K562 (cell line): Measurements from ENCODE around the gene TAS1R3. TPM values are rescaled to one million over a fixed set of nuclear protein-coding genes. Genes with fewer than 3 reads are reported as not detected.

ENCODE experiments used
- HDAC6 ChIP-seq: IDR thresholded peaks from 2 replicates; pipeline ENCODE4 v1.6.1; 2012; ENCODE audit warnings: low read depth, mild to moderate bottlenecking, control low read depth, inconsistent platforms, low read length, moderate library complexity
- MAX ChIP-seq: sonication (generic); formaldehyde crosslinking; IDR thresholded peaks from 2 replicates; pipeline ENCODE4 v1.9.0; 2022; ENCODE audit warnings: mild to moderate bottlenecking, missing genetic modification reagents
- POLR2G ChIP-seq: fragments of 200-400 bp; formaldehyde crosslinking; IDR thresholded peaks from 2 replicates; pipeline ENCODE4 v1.6.1; 2017; ENCODE audit warnings: low read depth, mild to moderate bottlenecking, antibody characterized with exemption, low read length, moderate library complexity
- PRMT5 ChIP-seq: sonication (generic); formaldehyde crosslinking; IDR thresholded peaks from 2 replicates; pipeline ENCODE4 v1.5.0; 2020; ENCODE audit warnings: missing genetic modification reagents
- RBFOX2 ChIP-seq: fragments of 200-400 bp; formaldehyde crosslinking; IDR thresholded peaks from 2 replicates; pipeline ENCODE4 v1.6.1; 2017; ENCODE audit warnings: low read depth, mild to moderate bottlenecking, low read length, moderate library complexity
- REST ChIP-seq, 2 experiments: fragments of 450-650 bp; formaldehyde crosslinking in 1 of 2; IDR thresholded peaks; 2 replicates each; pipeline versions ENCODE4 v1.4.0 to v1.6.1; 2014 to 2020; ENCODE audit warnings: mild to moderate bottlenecking in 2 of 2, borderline replicate concordance in 1 of 2, low read depth in 1 of 2
- RUNX1 ChIP-seq: sonication (generic); IDR thresholded peaks from 2 replicates; pipeline ENCODE4 v1.6.1; 2016; ENCODE audit warnings: antibody characterized with exemption, low read depth
- SIN3A ChIP-seq, 2 experiments: fragments of 150-350 bp in 1 of 2; IDR thresholded peaks; 2 replicates each; pipeline ENCODE4 v1.6.1; 2011 to 2016; ENCODE audit warnings: borderline replicate concordance in 2 of 2, low read depth in 2 of 2, low read length in 2 of 2, mild to moderate bottlenecking in 2 of 2, moderate library complexity in 2 of 2; ENCODE audit not compliant: control insufficient read depth in 1 of 2
- ZBTB7A ChIP-seq: IDR thresholded peaks from 2 replicates; pipeline ENCODE4 v1.6.1; 2011; ENCODE audit warnings: low read depth, mild to moderate bottlenecking, low read length, moderate library complexity, borderline replicate concordance; ENCODE audit not compliant: control insufficient read depth
- ZNF232 ChIP-seq: sonication (generic); formaldehyde crosslinking; IDR thresholded peaks from 2 replicates; pipeline ENCODE4 v1.8.0; 2022; ENCODE audit warnings: mild to moderate bottlenecking, missing genetic modification reagents
- polyA plus RNA-seq, 8 experiments: library from polyadenylated mRNA; depleted of rRNA in 4 of 8; stranded (reverse) in 5 of 8; unstranded in 3 of 8; fragments of >200 nt; fragmentation: Nextera tagmentation in 2 of 8; fragmentation: Illumina TruSeq in 1 of 8; extraction: Ambion mirVana in 2 of 8; extraction: Trizol in 1 of 8; gene quantifications; 2 replicates each; pipeline versions ENCODE4 v1.2.1 to v1.2.3, GENCODE V29; 2011 to 2014; ENCODE audit warnings: inconsistent platforms in 1 of 8, missing spikeins in 1 of 8
- total RNA-seq, 7 experiments: library from RNA; depleted of rRNA in 6 of 7; stranded (reverse); fragments of >200 nt in 6 of 7; fragmentation: Illumina TruSeq in 2 of 7; extraction: Trizol in 2 of 7; gene quantifications; 2 replicates each; pipeline versions ENCODE4 v1.2.1 to v1.2.3, GENCODE V29; 2011 to 2021; ENCODE audit warnings: low replicate concordance in 1 of 7
- TF ChIP-seq, protein P1 (sequence below): sonication (generic); formaldehyde crosslinking; IDR thresholded peaks from 2 replicates; pipeline ENCODE4 v1.8.0; 2022; ENCODE audit warnings: missing genetic modification reagents, mild to moderate bottlenecking, moderate library complexity, borderline replicate concordance
- TF ChIP-seq, protein P2 (sequence below): sonication (generic); formaldehyde crosslinking; IDR thresholded peaks from 2 replicates; pipeline ENCODE4 v1.8.0; 2022; ENCODE audit warnings: mild to moderate bottlenecking, low read depth, missing genetic modification reagents

Gene TAS1R3
- total and polyA plus RNA-seq, 9 of the 15 experiments (the other 6 are each of a cell fraction or from before 2014, with no cell fraction given) = 0.07 to 0.13 TPM; not detected in 7

DNA sequence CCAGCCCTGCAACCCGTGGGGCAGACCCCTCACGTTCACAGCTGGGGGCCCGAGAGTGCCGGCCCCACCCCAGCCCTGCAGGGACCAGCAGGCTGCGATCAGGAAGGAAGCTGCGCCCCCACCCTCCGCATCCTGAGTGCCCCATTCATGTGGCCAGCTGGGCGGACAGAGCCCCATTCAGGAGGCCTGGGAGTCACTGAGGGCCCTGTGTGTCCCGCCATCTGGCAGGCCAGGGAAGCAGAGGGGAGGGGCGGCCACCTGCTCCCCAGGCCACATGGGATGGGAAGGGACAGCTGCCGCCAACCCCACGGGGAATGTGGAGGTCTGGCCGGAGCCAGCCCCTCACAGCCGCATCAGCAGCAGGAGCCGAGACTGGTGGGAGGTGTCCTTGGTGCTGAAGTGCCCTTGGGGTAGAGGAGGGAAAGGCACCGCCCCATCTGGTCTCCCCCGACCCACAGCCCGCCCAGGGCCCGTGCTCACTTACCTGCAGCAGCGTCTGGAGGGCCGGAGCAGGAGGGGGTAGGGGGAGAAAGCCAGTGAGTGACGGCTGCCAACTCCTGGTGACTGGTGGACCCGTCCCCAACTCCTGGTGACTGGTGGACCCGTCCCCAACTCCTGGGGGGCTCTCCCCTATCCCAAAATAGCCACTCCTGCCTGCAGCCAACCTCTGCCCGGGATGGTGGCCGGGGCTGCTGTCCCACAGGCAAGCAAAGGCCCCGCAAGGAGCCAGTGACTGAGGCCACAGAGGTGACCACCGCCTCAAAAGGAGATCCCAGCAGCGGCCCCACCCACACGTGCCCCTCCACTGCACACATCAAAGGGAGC lies 32.0 kb upstream of the TAS1R3 start (continued):
- TF ChIP-seq REST (IDR thresholded peaks at IDR 0.05; ENCODE audit: borderline replicate concordance) (peak; percentile 96), REST (CRISPR knock-in tag; IDR thresholded peaks at IDR 0.05; ENCODE audit: low read depth) (peak; percentile 90), ZNF232 (CRISPR knock-in tag) (no peak), RUNX1 (no peak), RBFOX2 (0 out of 2 replicates have a peak, but pooled peaks have one; percentile 12), POLR2G (peak; percentile 69), MAX (CRISPR knock-in tag) (peak; percentile 26; the same call in 1 of the 2 replicates), ZBTB7A (peak; percentile 24; the same call in 1 of the 2 replicates), SIN3A (IDR thresholded peaks at IDR 0.05; ENCODE audit: borderline replicate concordance in 2 of 2, control insufficient read depth in 1 of 2, low read depth in 2 of 2, low read length in 2 of 2) (peak in 1 of 2 experiments; percentile 50; a peak in 1 of 4 replicates), PRMT5 (CRISPR knock-in tag) (0 out of 2 replicates have a peak, but pooled peaks have one; percentile 71), HDAC6 (no peak)
- TF ChIP-seq, protein P1, sequence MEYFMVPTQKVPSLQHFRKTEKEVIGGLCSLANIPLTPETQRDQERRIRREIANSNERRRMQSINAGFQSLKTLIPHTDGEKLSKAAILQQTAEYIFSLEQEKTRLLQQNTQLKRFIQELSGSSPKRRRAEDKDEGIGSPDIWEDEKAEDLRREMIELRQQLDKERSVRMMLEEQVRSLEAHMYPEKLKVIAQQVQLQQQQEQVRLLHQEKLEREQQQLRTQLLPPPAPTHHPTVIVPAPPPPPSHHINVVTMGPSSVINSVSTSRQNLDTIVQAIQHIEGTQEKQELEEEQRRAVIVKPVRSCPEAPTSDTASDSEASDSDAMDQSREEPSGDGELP (CRISPR knock-in tag) = peak; percentile 40; the same call in 1 of the 2 replicates
- TF ChIP-seq, protein P2, sequence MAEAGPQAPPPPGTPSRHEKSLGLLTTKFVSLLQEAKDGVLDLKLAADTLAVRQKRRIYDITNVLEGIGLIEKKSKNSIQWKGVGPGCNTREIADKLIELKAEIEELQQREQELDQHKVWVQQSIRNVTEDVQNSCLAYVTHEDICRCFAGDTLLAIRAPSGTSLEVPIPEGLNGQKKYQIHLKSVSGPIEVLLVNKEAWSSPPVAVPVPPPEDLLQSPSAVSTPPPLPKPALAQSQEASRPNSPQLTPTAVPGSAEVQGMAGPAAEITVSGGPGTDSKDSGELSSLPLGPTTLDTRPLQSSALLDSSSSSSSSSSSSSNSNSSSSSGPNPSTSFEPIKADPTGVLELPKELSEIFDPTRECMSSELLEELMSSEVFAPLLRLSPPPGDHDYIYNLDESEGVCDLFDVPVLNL (CRISPR knock-in tag) = 0 out of 2 replicates have a peak, but pooled peaks have one; percentile 28
